GM12874 (cell line): ENCODE data around the gene KNG1.

Experiments
- CTCF ChIP-seq: IDR thresholded peaks from 2 replicates; pipeline ENCODE4 v1.5.1; 2011; ENCODE audit warnings: low read depth, mild to moderate bottlenecking, control low read depth, low read length, moderate library complexity; ENCODE audit not compliant: insufficient read depth

KNG1 gene

GRCh38 chr3:186722457-186722856 lies 5.3 kb downstream of the KNG1 start:
- TF ChIP-seq CTCF: no peak

- no peak for TF ChIP-seq CTCF
These were observed 7.8 kb downstream of the KNG1 start for GRCh38 chr3:186724911-186725310.

- TF ChIP-seq CTCF: no peak
These were observed 15.1 kb downstream of the KNG1 start for GRCh38 chr3:186732169-186732766.

- no peak for TF ChIP-seq CTCF
These were observed 25.6 kb downstream of the KNG1 start for GRCh38 chr3:186742618-186743380.

GRCh38 chr3:186743666-186744065 lies 26.5 kb downstream of the KNG1 start:
- no peak for TF ChIP-seq CTCF

GRCh38 chr3:186746008-186746407 lies 28.8 kb downstream of the KNG1 start:
- TF ChIP-seq CTCF: no peak

GRCh38 chr3:186750316-186750715 lies 33.2 kb downstream of the KNG1 start:
- TF ChIP-seq CTCF: no peak
